Measurements from ENCODE around the gene SH2D4B.

DNA sequence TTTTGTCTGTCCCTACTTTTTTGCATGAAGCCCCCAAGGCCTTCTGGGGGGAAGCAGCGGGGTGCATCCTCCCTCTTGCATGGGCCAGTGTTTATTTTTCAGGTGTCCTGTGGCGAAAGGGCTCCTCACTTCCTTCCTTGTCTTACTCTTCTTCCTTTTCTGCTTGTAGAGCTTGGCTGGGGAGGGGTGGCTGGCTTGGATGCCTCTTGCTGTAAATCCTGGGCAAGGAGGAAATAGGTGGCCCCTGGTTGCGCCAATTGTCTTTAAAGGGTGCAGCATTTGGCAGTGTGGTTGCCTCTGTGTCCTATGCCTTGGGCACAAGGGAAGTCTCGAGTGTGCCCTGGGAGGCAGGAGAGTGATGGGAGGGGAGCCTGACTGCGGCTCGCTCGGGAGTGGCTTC lies 95.0 kb downstream of the SH2D4B start:
- TF ChIP-seq YY1 (IDR thresholded peaks at IDR 0.05; ENCODE audit: insufficient read depth, insufficient read length) (no peak), ZNF274 (IDR thresholded peaks at IDR 0.05; ENCODE audit: low read depth, low read length) (no peak), SUZ12 (IDR thresholded peaks at IDR 0.05; ENCODE audit: extremely low read depth, insufficient read depth, insufficient read length) (no peak)
